NB4 (cell line): Measurements from ENCODE around the gene CLSTN2.

Source experiments
- POLR2A ChIP-seq: IDR thresholded peaks from 2 replicates; pipeline ENCODE4 v1.6.1; 2011; ENCODE audit warnings: mild to moderate bottlenecking; ENCODE audit not compliant: insufficient read length; ENCODE audit errors: extremely low read depth
- TF ChIP-seq, protein P1 (sequence below): IDR thresholded peaks from one replicate; pipeline ENCODE4 v1.5.1; 2012; ENCODE audit warnings: low read depth, low read length

DNA sequence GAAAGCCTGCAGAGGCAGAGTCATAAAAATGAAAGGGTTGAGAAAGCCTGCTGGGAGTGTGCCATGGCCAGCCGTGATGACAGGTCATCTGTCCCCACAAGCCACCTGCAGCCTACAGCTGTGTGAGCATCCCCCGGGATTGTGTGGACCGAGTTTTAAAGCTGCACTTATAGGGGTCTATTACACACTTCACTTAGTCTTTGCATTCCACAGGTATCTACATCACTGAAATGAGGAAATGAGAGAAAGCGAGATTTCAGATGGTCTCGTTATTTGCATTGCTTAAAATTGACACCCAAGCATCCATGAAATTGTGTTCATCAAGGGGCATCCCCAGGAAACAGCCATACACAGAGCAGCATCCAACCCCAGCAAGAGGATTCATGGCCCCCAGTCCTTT, 605.3 kb downstream of the CLSTN2 start:
- TF ChIP-seq, protein P1, sequence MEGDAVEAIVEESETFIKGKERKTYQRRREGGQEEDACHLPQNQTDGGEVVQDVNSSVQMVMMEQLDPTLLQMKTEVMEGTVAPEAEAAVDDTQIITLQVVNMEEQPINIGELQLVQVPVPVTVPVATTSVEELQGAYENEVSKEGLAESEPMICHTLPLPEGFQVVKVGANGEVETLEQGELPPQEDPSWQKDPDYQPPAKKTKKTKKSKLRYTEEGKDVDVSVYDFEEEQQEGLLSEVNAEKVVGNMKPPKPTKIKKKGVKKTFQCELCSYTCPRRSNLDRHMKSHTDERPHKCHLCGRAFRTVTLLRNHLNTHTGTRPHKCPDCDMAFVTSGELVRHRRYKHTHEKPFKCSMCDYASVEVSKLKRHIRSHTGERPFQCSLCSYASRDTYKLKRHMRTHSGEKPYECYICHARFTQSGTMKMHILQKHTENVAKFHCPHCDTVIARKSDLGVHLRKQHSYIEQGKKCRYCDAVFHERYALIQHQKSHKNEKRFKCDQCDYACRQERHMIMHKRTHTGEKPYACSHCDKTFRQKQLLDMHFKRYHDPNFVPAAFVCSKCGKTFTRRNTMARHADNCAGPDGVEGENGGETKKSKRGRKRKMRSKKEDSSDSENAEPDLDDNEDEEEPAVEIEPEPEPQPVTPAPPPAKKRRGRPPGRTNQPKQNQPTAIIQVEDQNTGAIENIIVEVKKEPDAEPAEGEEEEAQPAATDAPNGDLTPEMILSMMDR, result no peak
- no peak for TF ChIP-seq POLR2A
